ENCODE measurements around the gene ANO3.

The ANO3 gene

GRCh38 chr11:26665036-26665435 lies 333.1 kb downstream of the ANO3 start:
- Histone ChIP-seq H3K4me3 (replicated peaks; ENCODE audit: low read depth, low read length) (no peak overlapping the region), H3K36me3 (ENCODE audit: control insufficient read depth, insufficient read depth, low read length) (no peaks in the 10 kb centered on the region), H3K27me3 (replicated peaks; ENCODE audit: control insufficient read depth, insufficient read depth, low read length) (no peaks in the 10 kb centered on the region)
- no peak for TF ChIP-seq CTCF (IDR thresholded peaks at IDR 0.05; ENCODE audit: insufficient read depth, low read length, poor library complexity, severe bottlenecking)
- no peak for DNase-seq (ENCODE audit: extremely low read depth, insufficient read length)

GRCh38 chr11:26665946-26666345 lies 334.0 kb downstream of the ANO3 start:
- no peak for TF ChIP-seq CTCF (IDR thresholded peaks at IDR 0.05; ENCODE audit: insufficient read depth, low read length, poor library complexity, severe bottlenecking)
- H3K4me3 ChIP-seq (replicated peaks; ENCODE audit: low read depth, low read length) = no peak overlapping the region
- no peaks in the 10 kb centered on the region for H3K36me3 ChIP-seq (ENCODE audit: control insufficient read depth, insufficient read depth, low read length)
- DNase-seq (ENCODE audit: extremely low read depth, insufficient read length) = no peak
- H3K27me3 ChIP-seq (replicated peaks; ENCODE audit: control insufficient read depth, insufficient read depth, low read length) = no peaks in the 10 kb centered on the region

- Histone ChIP-seq H3K27me3 (replicated peaks; ENCODE audit: control insufficient read depth, insufficient read depth, low read length) (no peaks in the 10 kb centered on the region; the same call in 1 of the 2 replicates), H3K36me3 (ENCODE audit: control insufficient read depth, insufficient read depth, low read length) (no peaks in the 10 kb centered on the region), H3K4me3 (replicated peaks; ENCODE audit: low read depth, low read length) (no peak overlapping the region)
- no peak for DNase-seq (ENCODE audit: extremely low read depth, insufficient read length)
- no peak for TF ChIP-seq CTCF (IDR thresholded peaks at IDR 0.05; ENCODE audit: insufficient read depth, low read length, poor library complexity, severe bottlenecking)
These were observed 343.5 kb downstream of the ANO3 start for GRCh38 chr11:26675233-26675928.

- H3K36me3 ChIP-seq (ENCODE audit: control insufficient read depth, insufficient read depth, low read length) = no peaks in the 10 kb centered on the region
- no peak overlapping the region for H3K4me3 ChIP-seq (replicated peaks; ENCODE audit: low read depth, low read length)
- H3K27me3 ChIP-seq (replicated peaks; ENCODE audit: control insufficient read depth, insufficient read depth, low read length) = no peaks in the 10 kb centered on the region; the same call in 1 of the 2 replicates
- no peak for DNase-seq (ENCODE audit: extremely low read depth, insufficient read length)
- no peak for TF ChIP-seq CTCF (IDR thresholded peaks at IDR 0.05; ENCODE audit: insufficient read depth, low read length, poor library complexity, severe bottlenecking)
These were observed 344.7 kb downstream of the ANO3 start for GRCh38 chr11:26676641-26677040.

GRCh38 chr11:26677566-26677965 lies 345.6 kb downstream of the ANO3 start:
- Histone ChIP-seq H3K36me3 (ENCODE audit: control insufficient read depth, insufficient read depth, low read length) (no peaks in the 10 kb centered on the region), H3K27me3 (replicated peaks; ENCODE audit: control insufficient read depth, insufficient read depth, low read length) (no peaks in the 10 kb centered on the region; the same call in 1 of the 2 replicates), H3K4me3 (replicated peaks; ENCODE audit: low read depth, low read length) (no peak overlapping the region)
- no peak for TF ChIP-seq CTCF (IDR thresholded peaks at IDR 0.05; ENCODE audit: insufficient read depth, low read length, poor library complexity, severe bottlenecking)
- DNase-seq (ENCODE audit: extremely low read depth, insufficient read length) = no peak

- no peak overlapping the region for H3K4me3 ChIP-seq (replicated peaks; ENCODE audit: low read depth, low read length)
- no peaks in the 10 kb centered on the region for H3K36me3 ChIP-seq (ENCODE audit: control insufficient read depth, insufficient read depth, low read length)
- no peaks in the 10 kb centered on the region for H3K27me3 ChIP-seq (replicated peaks; ENCODE audit: control insufficient read depth, insufficient read depth, low read length)
- TF ChIP-seq CTCF (IDR thresholded peaks at IDR 0.05; ENCODE audit: insufficient read depth, low read length, poor library complexity, severe bottlenecking) = no peak
- no peak for DNase-seq (ENCODE audit: extremely low read depth, insufficient read length)
These were observed 355.4 kb downstream of the ANO3 start for GRCh38 chr11:26687351-26687750.

Measured in GM06990 (cell line).